SU-DHL-6 (cell line): ENCODE data around the gene PPM1L.

Experiments used
- CTCF ChIP-seq: fragments of 200-600 bp; sonication (generic); IDR thresholded peaks from one replicate; pipeline ENCODE4 v1.5.1; 2017; ENCODE audit warnings: antibody characterized with exemption, mild to moderate bottlenecking, low read length, moderate library complexity; ENCODE audit not compliant: insufficient read depth, poor library complexity, severe bottlenecking
- EZH2phosphoT487 ChIP-seq: fragments of 200-600 bp; sonication (generic), shearing (Covaris generic); conservative IDR thresholded peaks from 2 replicates; pipeline ENCODE4 v1.6.1; 2018; ENCODE audit warnings: mild to moderate bottlenecking, antibody characterized with exemption, low read length, moderate library complexity, mixed read lengths

GRCh38 chr3:160801386-160802118 lies 45.5 kb downstream of the PPM1L start:
- TF ChIP-seq CTCF (no peak), EZH2phosphoT487 (no peak)
